GM21381 (cell line): ENCODE data around the gene ARHGAP22.

Experiments
- ATAC-seq: cut with Tn5 transposase; IDR thresholded peaks from one replicate; pipeline ENCODE4 v1.9.1; 2021; ENCODE audit warnings: mild to moderate bottlenecking, moderate library complexity; ENCODE audit not compliant: unreplicated experiment

Gene ARHGAP22

GRCh38 chr10:48482207-48482606 lies 122.7 kb downstream of the ARHGAP22 start:
- ATAC-seq = no peak

GRCh38 chr10:48481385-48481784 lies 123.5 kb downstream of the ARHGAP22 start:
- ATAC-seq = no peak

- ATAC-seq = no peak
These were observed 124.2 kb downstream of the ARHGAP22 start for GRCh38 chr10:48480397-48481374.

GRCh38 chr10:48478980-48479811 lies 125.7 kb downstream of the ARHGAP22 start:
- ATAC-seq = no peak

GRCh38 chr10:48478469-48478868 lies 126.4 kb downstream of the ARHGAP22 start:
- ATAC-seq = no peak

- no peak for ATAC-seq
These were observed 127.3 kb downstream of the ARHGAP22 start for GRCh38 chr10:48477616-48478015.

- no peak for ATAC-seq
These were observed 127.7 kb downstream of the ARHGAP22 start for GRCh38 chr10:48477141-48477540.

- ATAC-seq = no peak
These were observed 128.4 kb downstream of the ARHGAP22 start for GRCh38 chr10:48476279-48476982.

GRCh38 chr10:48475943-48476278 lies 129.0 kb downstream of the ARHGAP22 start:
- ATAC-seq = no peak

GRCh38 chr10:48474765-48475365 lies 130.0 kb downstream of the ARHGAP22 start:
- no peak for ATAC-seq

- ATAC-seq = no peak
These were observed 131.2 kb downstream of the ARHGAP22 start for GRCh38 chr10:48473704-48474103.

GRCh38 chr10:48472501-48473069 lies 132.3 kb downstream of the ARHGAP22 start:
- no peak for ATAC-seq

GRCh38 chr10:48470893-48471805 lies 133.7 kb downstream of the ARHGAP22 start:
- ATAC-seq = no peak

- no peak for ATAC-seq
These were observed 134.6 kb downstream of the ARHGAP22 start for GRCh38 chr10:48470115-48470892.

- no peak for ATAC-seq
These were observed 135.3 kb downstream of the ARHGAP22 start for GRCh38 chr10:48469516-48470020.

GRCh38 chr10:48468866-48469511 lies 135.9 kb downstream of the ARHGAP22 start:
- no peak for ATAC-seq

- no peak for ATAC-seq
These were observed 136.6 kb downstream of the ARHGAP22 start for GRCh38 chr10:48468130-48468790.
